GM19395 (cell line): Measurements from ENCODE around the gene ENOX2.

Experiments used
- ATAC-seq: cut with Tn5 transposase; IDR thresholded peaks from one replicate; pipeline ENCODE4 v1.9.1; 2021; ENCODE audit warnings: mild to moderate bottlenecking, moderate library complexity; ENCODE audit not compliant: unreplicated experiment

The ENOX2 gene

GRCh38 chrX:130885508-130885907 is 17.5 kb downstream of the ENOX2 start:
- ATAC-seq: no peak

- ATAC-seq: no peak
Observed at GRCh38 chrX:130884627-130885026, 18.4 kb downstream of the ENOX2 start.

- ATAC-seq: no peak
Observed at GRCh38 chrX:130879869-130880268, 23.1 kb downstream of the ENOX2 start.

DNA sequence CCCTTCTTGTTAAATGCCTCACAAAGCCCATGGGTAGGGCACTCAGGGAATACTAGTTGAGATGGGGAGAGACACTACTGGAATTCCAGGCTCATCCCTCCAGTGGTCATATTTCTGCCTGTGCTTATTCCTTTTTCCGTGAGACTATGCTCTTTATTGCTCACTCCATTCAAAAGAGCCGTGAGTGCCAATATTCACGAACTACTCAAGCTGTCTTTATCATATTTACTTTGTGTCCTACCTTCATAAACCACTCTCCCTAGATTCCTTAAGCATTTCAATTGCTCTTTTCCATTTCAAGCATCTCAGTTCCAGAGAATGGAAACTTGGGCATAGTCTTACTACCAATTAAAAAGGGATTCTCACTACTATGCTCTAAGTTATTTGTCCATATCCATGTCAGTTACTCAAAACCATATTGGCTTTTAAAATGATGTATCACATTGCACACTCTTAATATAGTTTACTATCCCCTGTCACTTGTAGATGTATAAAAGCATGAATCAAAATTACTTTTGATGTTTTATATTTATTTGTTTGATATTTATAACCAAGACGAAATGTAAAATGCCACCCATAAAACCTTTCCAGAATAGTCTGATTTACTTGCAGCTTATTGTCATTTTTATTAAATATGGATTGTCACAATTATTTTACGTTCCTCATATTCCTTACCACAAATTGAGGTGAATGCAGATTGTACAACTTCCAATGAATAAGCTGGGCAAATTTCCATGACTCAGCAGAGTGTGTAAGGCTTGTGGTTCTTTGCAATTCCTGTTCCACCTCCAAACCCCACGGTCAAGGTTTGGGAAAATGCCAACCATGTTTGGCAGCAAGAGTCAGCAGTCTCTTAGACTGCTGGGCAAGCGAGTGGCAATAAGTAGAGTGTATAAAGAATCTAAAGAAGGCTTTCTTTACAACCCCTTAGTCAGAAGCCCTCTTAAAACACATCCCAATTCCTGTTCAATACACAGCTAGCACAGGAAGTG is 24.4 kb downstream of the ENOX2 start:
- no peak for ATAC-seq

GRCh38 chrX:130877892-130878341 is 25.1 kb downstream of the ENOX2 start:
- no peak for ATAC-seq

GRCh38 chrX:130876226-130876625 is 26.8 kb downstream of the ENOX2 start:
- ATAC-seq: no peak

DNA sequence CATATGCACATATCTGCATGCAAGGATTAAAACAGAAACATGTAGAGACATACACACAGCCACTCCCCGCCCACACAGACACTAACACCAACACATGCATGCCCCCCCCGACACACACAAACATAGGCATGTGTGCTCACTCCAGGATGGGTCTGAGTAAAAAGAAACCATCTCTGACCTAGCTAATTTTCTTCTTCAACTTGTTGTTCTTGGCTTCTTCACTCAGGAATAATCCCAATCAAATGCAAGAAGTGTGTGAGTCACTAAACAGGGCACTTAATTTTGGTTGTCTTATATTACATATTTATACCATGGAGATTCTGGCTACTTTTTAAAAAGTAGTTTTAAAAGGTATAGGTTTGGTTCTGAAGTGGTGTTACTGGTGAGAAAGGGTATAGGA is 28.3 kb downstream of the ENOX2 start:
- no peak for ATAC-seq

DNA sequence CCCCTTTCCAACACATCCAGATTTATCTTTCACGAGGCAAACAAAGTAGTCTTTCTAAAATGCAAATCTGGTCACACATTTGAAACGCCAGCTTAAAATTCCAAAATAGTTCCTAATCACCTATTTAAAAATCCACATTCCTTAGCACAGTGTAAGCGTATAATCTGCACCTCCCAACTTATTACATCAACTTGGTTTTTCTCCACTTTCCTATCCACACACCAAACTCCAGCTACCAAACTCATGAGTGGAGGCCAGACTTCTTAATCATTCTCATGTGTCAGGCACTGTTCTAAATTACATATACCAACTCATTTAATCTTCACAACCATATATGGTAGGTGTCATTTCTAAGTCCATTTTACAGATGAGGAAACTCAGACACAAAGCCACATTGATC is 33.8 kb downstream of the ENOX2 start:
- ATAC-seq: no peak

DNA sequence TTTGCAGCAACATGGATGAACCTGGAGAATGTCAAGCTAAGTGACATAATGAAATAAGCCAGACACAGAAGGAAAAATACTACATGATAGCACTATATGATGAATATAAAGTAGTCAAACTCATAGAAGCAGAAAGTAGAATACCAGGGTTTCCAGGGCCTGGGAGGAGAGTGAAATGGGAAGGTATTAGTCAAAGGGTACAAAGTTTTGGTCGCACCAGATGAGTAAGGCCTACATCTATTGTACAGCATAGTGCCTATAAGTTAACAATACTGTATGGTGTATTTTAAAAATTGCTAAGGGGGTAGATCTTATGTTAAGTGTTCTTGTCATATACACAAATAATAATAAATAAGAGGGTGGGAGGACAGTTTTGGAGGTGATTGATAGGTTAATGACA is 41.5 kb downstream of the ENOX2 start:
- no peak for ATAC-seq

DNA sequence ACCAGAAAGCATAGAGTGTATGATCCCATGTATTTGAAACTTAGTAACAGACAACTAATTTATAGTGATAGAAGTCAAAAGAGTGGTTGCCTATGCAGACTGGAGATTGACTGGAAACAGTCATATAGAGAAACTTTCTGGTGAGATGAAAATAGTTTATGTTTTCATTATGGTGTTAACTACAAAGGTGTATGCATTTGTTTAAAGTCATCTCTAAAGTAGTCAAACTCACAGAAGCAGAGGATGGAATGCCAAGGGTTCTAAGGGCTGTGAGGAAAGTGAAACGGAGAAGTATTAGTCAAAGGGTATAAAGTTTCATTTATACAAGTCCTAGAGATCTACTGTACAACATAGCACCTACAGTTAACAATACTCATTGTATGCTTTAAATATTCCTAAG is 45.8 kb downstream of the ENOX2 start:
- ATAC-seq: peak; percentile 96

DNA sequence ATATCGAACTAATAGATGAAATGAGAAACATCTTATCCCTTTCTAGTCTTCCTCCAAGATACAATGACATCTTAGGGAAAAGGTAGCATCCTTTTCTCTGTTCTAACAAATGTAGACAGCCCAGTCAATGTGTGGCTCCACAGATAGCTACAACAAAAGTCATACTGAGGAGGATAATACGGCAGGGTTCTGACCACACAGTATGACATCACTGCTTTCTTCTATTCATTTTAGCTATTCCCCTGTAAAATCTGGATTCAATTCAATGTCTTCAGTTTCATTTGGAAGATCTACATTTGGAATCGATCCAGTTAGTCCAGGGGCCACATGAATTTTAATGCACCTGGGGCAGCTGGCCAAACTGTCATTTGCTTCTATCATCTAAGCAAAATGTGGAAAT is 51.4 kb downstream of the ENOX2 start:
- ATAC-seq: no peak

- ATAC-seq: peak; percentile 81
Observed at GRCh38 chrX:130848763-130849162, 54.2 kb downstream of the ENOX2 start.

DNA sequence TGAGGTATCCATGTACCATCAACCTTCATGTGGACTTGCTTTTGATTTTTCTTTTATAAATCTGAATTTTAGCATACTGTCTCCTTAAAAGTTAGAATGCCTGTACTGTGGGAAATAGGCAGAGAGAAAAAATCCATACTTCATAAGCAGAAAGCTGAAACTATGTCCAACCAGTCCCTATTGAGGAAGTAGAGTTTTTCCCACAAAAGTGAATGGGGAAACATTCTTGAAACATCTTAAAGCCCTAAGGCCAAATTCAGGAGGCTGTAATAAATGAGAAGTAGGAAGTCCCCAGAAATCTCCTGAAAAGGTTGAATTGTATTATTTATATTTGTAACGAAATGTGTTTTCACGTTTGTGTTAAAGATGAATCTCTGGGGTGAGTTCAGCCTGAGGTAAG is 56.3 kb downstream of the ENOX2 start:
- no peak for ATAC-seq

GRCh38 chrX:130841776-130842175 is 61.2 kb downstream of the ENOX2 start:
- no peak for ATAC-seq

GRCh38 chrX:130840345-130840744 is 62.7 kb downstream of the ENOX2 start:
- ATAC-seq: no peak

- ATAC-seq: peak; percentile 72
Observed at GRCh38 chrX:130836447-130836846, 66.6 kb downstream of the ENOX2 start.

- no peak for ATAC-seq
Observed at GRCh38 chrX:130834830-130835229, 68.2 kb downstream of the ENOX2 start.

DNA sequence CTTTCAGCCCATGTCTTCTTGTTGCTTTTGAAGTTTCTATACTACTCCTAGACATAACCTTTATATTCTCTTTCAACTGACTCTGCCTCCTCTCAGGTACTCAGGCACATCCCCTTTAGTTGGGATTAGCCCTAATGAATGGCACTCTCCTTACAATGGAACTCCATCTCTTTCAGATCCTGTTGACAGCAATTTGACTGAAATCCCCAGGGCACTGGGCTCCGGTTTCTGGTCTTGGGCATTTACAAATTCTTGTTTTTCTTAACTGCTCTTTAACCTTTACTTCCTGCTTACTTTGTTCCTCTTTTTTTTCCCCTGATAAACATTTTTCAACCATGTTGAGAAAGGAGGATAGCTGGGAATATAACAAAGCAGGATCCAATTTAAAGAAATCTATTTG is 68.9 kb downstream of the ENOX2 start:
- no peak for ATAC-seq

- ATAC-seq: no peak
Observed at GRCh38 chrX:130831347-130831722, 71.7 kb downstream of the ENOX2 start.

GRCh38 chrX:130830599-130831346 is 72.2 kb downstream of the ENOX2 start:
- ATAC-seq: no peak

DNA sequence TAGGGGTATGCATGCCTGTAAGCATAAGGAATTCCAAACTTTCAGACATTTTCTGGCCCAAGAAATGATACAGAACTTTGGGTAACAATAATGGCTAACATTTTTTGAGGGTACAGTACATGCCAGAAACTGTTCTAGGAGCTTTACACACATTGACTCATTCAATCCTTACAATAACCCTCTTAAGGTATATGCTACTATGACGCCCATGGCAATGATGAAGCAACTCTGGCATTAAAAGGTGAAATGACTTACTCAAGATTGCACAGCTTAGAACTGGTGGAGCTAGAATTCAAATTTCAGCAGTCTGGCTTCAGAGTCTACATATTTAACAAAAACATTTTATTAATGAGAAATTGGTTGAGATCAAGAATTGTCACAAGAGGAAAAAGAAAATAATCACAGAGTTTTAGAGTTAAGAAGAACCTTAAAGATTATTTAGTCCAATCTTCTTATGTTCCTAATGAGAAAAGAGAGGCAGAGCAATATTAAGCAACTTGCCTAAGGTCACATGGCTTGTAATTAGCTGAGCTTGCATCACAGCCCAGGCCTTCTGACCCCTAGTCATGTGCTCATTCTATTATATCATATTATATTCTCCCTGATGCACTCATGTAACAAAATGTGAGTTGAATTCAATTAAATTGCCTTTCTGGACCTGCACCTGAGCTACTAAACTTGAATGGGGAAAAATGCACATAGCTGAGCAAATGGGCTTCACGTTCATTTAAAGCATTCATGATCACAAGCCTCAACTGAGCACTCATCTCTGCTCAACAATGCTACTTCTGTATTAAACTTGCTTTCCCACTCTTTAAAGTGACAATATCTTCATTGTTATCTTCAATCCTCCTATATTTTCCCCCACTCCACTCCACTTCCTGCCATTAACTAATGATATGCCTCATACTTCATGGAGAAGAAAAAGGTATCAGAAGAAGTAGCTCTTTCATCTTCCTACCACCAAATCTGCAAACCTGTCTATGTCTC is 73.2 kb downstream of the ENOX2 start:
- no peak for ATAC-seq
